ENCODE data around the gene STOX2.

GRCh38 chr4:183875251-183875825, 29.8 kb upstream of the STOX2 start:
- TF ChIP-seq CTCF (IDR thresholded peaks at IDR 0.05; ENCODE audit: low read depth, low read length) = no peak
- TF ChIP-seq EZH2phosphoT487 (IDR thresholded peaks at IDR 0.05; ENCODE audit: low read depth) = no peak

All from OCI-LY3 (cell line).